ENCODE measurements around the gene ELMO1. TPM values are rescaled to one million over a fixed set of nuclear protein-coding genes. Genes with fewer than 3 reads are reported as not detected.
"Not testable (repeated sequence)": the region's sequence is repeated elsewhere in the genome, so short reads cannot be mapped to it uniquely, and the experiment has no call there.

The ELMO1 gene
- total and polyA plus RNA-seq, 4 donors: 10.1 to 183 (median 34.4) TPM

DNA sequence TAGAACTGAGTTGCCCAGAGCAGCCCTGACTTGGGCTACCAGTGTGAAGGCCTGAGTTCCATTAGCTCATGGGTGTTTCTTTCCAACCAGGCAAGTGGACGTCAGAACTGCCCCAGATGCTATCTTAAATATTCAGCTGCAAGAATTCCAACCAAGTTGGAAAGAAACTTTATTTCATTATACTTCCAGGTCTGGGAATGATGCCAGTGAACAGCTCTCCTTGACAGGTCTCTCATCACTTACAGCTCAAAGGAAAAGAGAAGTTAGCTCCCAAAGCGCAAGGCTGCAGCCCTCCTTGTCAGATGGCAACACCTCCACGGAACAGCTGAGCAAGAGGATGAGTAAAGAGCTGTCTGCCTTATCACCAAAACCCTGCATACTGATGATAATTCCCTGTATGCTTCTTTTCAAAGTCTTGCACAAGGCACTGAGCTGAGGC lies 468.8 kb downstream of the ELMO1 start:
- DNase-seq (no peak), ATAC-seq (ENCODE audit: insufficient read depth, low FRiP score) (peak; percentile 53)
- 62 to 84% methylated on average over 3 of the region's 3 CpGs for WGBS, 2 donors
- no peaks in the 10 kb centered on the region for H3K9me3 ChIP-seq (ENCODE audit: control insufficient read depth in 4 of 4, insufficient read depth in 3 of 4, low read length in 3 of 4)
- peaks cover 0 to 7% (median 2%) of the 10 kb centered on the region in 5 donors for H3K4me1 ChIP-seq (ENCODE audit: control insufficient read depth in 5 of 5, insufficient read depth in 5 of 5, low read length in 5 of 5)
- peaks cover 0 to 4% (median 0%) of the 10 kb centered on the region in 4 donors for H3K36me3 ChIP-seq (ENCODE audit: control insufficient read depth in 4 of 4, insufficient read depth in 4 of 4, low read length in 4 of 4)
- no peak overlapping the region for H3K27ac ChIP-seq (ENCODE audit: low read depth in 1 of 2, low read length in 1 of 2)
- H3K4me3 ChIP-seq: no peak overlapping the region
- no peak for TF ChIP-seq CTCF (IDR thresholded peaks at IDR 0.05; ENCODE audit: control extremely low read depth, extremely low read depth)
- no peaks in the 10 kb centered on the region for H3K27me3 ChIP-seq (ENCODE audit: control insufficient read depth in 3 of 3, insufficient read depth in 3 of 3, low read length in 2 of 3)
- no peak overlapping the region for H3K9ac ChIP-seq (ENCODE audit: insufficient read depth in 1 of 2, low read length in 2 of 2)

DNA sequence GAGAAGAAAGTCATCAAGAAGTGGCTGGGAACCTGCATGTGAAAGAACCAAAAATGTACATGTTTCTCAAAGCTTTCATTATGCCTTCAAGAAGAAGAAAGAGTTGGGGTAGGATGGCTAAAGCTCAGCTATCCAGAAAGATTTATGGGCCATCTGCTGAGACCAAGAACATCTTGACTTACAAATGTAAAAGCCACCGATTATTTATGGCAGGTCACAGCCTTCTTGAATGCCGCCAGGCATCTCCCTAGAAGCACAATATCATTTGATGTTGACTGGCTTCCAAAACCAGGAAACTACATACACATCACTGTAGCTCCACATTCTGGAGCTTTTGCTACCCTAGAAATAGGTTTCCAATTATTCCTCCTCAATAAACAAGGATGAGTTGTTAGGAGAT lies 470.2 kb downstream of the ELMO1 start:
- H3K4me1 ChIP-seq (ENCODE audit: control insufficient read depth in 5 of 5, insufficient read depth in 5 of 5, low read length in 5 of 5): peaks cover 0 to 2% (median 0%) of the 10 kb centered on the region in 5 donors
- WGBS, 2 donors: 76 to 90% methylated on average over 2 of the region's 2 CpGs
- TF ChIP-seq CTCF (IDR thresholded peaks at IDR 0.05; ENCODE audit: control extremely low read depth, extremely low read depth): no peak
- no peak for ATAC-seq (ENCODE audit: insufficient read depth, low FRiP score)
- H3K4me3 ChIP-seq: no peak overlapping the region
- H3K36me3 ChIP-seq (ENCODE audit: control insufficient read depth in 4 of 4, insufficient read depth in 4 of 4, low read length in 4 of 4): peaks cover 0 to 4% (median 0%) of the 10 kb centered on the region in 4 donors
- no peak for DNase-seq
- no peak overlapping the region for H3K27ac ChIP-seq (ENCODE audit: low read depth in 1 of 2, low read length in 1 of 2)
- no peaks in the 10 kb centered on the region for H3K27me3 ChIP-seq (ENCODE audit: control insufficient read depth in 3 of 3, insufficient read depth in 3 of 3, low read length in 2 of 3)
- H3K9ac ChIP-seq (ENCODE audit: insufficient read depth in 1 of 2, low read length in 2 of 2): no peak overlapping the region
- no peaks in the 10 kb centered on the region for H3K9me3 ChIP-seq (ENCODE audit: control insufficient read depth in 4 of 4, insufficient read depth in 3 of 4, low read length in 3 of 4)

GRCh38 chr7:36977878-36978277 lies 470.8 kb downstream of the ELMO1 start:
- Histone ChIP-seq H3K27ac (ENCODE audit: low read depth in 1 of 2, low read length in 1 of 2) (no peak overlapping the region), H3K4me1 (ENCODE audit: control insufficient read depth in 5 of 5, insufficient read depth in 5 of 5, low read length in 5 of 5) (peaks cover 0 to 2% (median 0%) of the 10 kb centered on the region in 5 donors), H3K4me3 (no peak overlapping the region), H3K27me3 (ENCODE audit: control insufficient read depth in 3 of 3, insufficient read depth in 3 of 3, low read length in 2 of 3) (no peaks in the 10 kb centered on the region), H3K36me3 (ENCODE audit: control insufficient read depth in 4 of 4, insufficient read depth in 4 of 4, low read length in 4 of 4) (peaks cover 0 to 4% (median 0%) of the 10 kb centered on the region in 4 donors), H3K9ac (ENCODE audit: insufficient read depth in 1 of 2, low read length in 2 of 2) (no peak overlapping the region), H3K9me3 (ENCODE audit: control insufficient read depth in 4 of 4, insufficient read depth in 3 of 4, low read length in 3 of 4) (no peaks in the 10 kb centered on the region)
- TF ChIP-seq CTCF (IDR thresholded peaks at IDR 0.05; ENCODE audit: control extremely low read depth, extremely low read depth): no peak
- ATAC-seq (ENCODE audit: insufficient read depth, low FRiP score) (no peak), DNase-seq (no peak)

DNA sequence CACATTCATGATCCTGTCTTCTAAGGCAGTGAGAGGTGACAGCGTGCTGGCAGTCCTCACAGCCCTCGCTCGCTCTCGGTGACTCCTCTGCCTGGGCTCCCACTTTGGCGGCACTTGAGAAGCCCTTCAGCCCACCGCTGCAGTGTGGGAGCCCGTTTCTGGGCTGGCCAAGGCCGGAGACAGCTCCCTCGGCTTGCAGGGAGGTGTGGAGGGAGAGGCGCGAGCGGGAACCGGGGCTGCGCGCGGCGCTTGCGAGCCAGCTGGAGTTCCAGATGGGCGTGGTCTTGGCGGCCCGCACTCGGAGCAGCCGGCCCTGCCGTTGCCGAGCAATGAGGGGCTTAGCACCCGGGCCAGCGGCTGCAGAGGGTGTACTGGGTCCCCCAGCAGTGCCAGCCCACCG lies 475.1 kb downstream of the ELMO1 start:
- H3K4me3 ChIP-seq; H3K27ac ChIP-seq (ENCODE audit: low read depth in 1 of 2, low read length in 1 of 2); H3K4me1 ChIP-seq (ENCODE audit: control insufficient read depth in 5 of 5, insufficient read depth in 5 of 5, low read length in 5 of 5); ATAC-seq (ENCODE audit: insufficient read depth, low FRiP score); H3K27me3 ChIP-seq (ENCODE audit: control insufficient read depth in 3 of 3, insufficient read depth in 3 of 3, low read length in 2 of 3); H3K9ac ChIP-seq (ENCODE audit: insufficient read depth in 1 of 2, low read length in 2 of 2); DNase-seq; H3K36me3 ChIP-seq (ENCODE audit: control insufficient read depth in 4 of 4, insufficient read depth in 4 of 4, low read length in 4 of 4); H3K9me3 ChIP-seq (ENCODE audit: control insufficient read depth in 4 of 4, insufficient read depth in 3 of 4, low read length in 3 of 4): not testable (repeated sequence)
- 98 to 99% methylated on average over 27 to 28 of the region's 28 CpGs for WGBS, 2 donors

Data from lung (tissue), 12 donors.